GM18502 (cell line): ENCODE results near the gene TJP3.
"Not testable (repeated sequence)": the region's sequence is repeated elsewhere in the genome, so short reads cannot be mapped to it uniquely, and the experiment has no call there.

Source experiments
- ATAC-seq: cut with Tn5 transposase; IDR thresholded peaks from one replicate; pipeline ENCODE4 v1.9.1; 2021; ENCODE audit warnings: mild to moderate bottlenecking; ENCODE audit not compliant: unreplicated experiment, poor library complexity

The TJP3 gene

DNA sequence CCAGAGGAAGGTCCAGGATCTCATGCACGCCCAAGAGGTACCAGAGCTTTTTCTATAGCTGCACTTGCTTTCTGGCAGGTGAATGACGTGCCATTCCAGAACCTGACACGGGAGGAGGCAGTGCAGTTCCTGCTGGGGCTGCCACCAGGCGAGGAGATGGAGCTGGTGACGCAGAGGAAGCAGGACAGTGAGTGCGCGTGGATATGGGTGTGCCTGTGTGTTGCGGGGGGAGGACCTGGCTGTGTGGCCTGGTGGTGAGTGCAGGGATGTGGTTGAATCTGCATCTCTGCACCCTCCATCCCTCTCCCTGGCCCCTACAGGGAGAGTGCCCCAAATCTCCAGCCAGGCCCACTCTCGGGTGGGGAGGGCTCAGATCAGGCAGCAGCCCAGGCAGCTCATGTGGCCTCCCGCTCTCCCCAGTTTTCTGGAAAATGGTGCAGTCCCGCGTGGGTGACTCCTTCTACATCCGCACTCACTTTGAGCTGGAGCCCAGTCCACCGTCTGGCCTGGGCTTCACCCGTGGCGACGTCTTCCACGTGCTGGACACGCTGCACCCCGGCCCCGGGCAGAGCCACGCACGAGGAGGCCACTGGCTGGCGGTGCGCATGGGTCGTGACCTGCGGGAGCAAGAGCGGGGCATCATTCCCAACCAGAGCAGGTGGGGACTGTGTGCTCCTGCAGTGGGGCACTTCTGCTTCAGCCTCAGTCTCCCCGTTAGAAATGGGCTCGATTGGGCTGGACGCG lies 30.5 kb downstream of the TJP3 start:
- ATAC-seq, result no peak

DNA sequence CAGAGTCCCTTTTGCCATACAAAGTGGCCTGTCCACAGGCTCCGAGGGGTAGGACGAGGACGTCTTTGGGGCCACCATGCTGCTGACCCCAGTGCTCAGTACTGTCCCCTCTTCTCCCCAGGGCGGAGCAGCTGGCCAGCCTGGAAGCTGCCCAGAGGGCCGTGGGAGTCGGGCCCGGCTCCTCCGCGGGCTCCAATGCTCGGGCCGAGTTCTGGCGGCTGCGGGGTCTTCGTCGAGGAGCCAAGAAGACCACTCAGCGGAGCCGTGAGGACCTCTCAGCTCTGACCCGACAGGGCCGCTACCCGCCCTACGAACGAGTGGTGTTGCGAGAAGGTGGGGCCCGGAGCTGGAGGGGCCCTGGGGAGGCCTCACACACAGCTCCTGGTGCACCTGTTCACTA lies 32.2 kb downstream of the TJP3 start:
- ATAC-seq, result no peak

DNA sequence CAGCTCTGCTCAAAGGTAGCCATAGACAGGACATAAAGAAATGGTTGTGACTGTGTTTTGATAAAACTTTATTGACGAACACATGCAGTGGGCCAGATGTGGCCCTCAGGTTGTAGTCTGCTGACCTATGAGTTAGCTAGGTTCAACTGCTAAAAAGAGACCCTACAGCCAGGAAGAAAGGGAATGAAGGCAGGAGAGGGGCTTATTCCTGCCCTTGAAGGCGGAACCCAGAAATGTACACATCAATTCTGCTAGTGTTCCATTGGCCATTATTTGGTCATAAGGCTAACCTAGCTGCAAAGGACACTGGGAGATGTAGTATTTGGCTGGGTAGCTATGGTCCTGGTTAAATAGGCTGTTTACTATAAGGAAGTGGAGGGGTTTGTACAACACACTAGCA lies 35.3 kb downstream of the TJP3 start:
- no peak for ATAC-seq

DNA sequence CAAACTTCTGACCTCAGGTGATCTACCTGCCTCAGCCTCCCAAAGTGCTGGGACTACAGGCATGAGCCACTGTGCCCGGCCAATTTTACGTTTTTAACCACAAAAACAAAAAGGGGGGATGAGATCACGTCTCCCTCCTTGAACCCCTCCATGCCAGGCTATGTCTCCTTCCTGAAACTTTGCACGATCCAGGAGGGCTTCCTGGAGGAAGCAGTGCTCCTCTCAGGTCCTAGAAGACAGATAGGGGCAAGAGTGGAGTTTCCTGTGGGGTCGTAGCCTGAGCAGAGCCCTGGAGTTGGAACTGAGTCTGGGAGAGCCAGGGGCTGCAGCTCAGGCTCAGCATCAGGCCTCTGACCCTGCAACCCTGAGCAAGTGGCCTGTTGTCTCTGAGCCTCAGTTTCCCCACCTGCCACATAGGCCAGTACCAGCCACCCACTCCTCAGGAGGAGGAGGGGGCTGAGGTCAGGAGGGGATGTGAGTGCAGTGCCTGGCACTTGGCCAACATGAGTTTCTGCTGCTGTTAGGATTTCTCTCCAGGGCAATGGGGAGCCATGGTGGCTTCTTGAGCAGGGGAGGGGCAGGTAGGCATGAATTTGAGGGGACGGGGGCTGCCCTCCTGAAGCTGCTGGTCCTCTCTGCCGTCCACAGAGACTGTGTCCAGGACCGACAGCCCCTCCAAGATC lies 37.3 kb downstream of the TJP3 start:
- no peak for ATAC-seq

DNA sequence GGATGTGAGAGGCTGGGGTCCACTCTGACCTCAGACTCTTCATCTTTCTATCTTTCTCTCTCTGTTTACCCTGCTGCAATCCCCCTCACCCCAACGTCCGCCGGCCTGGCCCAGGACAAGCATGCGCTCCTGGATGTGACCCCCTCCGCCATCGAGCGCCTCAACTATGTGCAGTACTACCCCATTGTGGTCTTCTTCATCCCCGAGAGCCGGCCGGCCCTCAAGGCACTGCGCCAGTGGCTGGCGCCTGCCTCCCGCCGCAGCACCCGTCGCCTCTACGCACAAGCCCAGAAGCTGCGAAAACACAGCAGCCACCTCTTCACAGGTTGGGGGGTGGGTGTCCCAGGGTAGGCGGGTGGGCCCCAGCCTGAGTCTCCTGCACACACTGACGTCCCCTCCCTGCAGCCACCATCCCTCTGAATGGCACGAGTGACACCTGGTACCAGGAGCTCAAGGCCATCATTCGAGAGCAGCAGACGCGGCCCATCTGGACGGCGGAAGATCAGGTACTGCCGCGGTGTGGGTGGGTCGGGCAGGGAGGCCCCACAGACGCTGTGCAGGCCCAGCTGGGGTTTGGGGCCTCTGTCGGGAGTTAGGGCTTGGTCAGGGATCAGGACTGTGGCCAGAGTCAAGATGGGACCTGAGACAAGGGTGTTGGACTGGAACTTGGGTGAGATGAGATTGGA lies 38.3 kb downstream of the TJP3 start:
- ATAC-seq, result no peak

DNA sequence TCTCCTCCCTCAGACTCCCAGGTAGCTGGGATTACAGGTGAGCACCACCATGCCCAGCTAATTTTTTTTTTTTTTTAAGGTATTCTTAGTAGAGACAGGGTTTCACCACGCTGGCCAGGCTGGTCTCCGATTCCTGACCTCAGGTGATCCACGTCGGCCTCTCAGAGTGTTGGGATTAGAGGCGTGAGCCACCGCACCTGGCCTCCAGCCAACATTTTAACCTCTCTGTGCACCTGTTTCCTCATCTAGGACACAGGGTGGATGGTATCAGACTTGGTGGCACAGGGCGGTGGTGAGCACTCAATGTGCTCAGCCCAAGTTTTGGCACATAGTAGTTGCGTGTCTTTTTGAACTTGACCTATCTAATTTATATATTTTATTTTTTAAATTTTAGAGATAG lies 40.8 kb downstream of the TJP3 start:
- ATAC-seq, result no peak

DNA sequence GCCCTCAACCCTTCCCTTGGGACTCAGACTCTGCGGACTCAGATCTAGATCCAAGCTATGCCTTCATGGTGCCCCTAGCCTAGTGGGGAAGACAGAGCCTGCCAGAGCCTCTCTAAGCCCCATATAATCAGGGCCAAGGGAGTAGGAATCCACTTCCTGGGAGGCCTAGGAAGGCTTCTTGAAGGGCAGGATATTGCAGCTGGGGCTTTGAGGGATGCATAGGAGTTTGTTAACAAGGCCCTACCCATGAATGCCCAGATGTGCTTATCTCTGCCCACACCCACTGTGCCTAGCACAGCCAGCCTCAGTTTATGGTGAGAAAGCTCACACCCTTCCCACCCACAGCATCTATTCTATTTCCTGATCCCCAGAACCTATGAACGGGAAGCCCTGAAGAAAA lies 42.0 kb downstream of the TJP3 start:
- ATAC-seq, result no peak

DNA sequence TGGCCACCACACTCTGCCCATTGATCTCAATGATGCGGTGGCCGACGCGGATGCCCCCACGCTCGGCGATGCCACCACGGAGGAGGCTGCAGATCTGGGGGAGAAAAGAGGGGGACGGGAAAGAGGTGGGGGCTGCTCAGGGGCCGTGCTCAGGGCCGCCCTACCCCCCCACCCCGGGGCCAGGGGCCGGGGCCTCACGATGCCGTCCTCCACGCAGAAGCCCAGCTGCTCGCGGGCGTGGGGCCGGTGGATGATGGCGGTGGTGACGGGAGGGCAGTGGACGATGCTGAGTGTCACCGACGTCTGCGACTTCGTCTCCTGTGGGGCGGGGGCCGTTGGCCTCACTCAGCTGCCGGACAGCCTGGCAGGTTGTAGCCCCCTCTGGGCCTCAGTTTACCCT lies 43.1 kb downstream of the TJP3 start:
- ATAC-seq, result no peak

DNA sequence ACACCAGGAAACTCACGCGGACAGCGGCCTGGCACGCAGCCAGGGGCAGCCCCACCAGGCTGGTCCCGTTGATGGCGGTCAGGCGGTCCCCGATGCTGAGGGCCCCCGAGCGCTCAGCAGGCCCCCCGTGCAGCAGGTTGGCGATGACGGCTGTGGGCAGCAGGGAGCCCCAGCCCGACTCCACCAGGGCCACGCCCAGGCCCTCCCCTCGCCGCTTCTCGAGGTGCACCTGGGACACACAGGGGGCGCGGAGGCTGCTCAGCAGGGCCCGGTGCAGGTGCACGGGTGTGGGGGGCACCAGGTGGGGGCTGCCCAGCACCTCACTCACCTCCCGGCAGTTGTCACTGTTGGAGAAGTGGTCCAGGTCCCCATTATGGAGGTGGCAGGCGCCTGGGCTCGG lies 44.3 kb downstream of the TJP3 start:
- no peak for ATAC-seq

DNA sequence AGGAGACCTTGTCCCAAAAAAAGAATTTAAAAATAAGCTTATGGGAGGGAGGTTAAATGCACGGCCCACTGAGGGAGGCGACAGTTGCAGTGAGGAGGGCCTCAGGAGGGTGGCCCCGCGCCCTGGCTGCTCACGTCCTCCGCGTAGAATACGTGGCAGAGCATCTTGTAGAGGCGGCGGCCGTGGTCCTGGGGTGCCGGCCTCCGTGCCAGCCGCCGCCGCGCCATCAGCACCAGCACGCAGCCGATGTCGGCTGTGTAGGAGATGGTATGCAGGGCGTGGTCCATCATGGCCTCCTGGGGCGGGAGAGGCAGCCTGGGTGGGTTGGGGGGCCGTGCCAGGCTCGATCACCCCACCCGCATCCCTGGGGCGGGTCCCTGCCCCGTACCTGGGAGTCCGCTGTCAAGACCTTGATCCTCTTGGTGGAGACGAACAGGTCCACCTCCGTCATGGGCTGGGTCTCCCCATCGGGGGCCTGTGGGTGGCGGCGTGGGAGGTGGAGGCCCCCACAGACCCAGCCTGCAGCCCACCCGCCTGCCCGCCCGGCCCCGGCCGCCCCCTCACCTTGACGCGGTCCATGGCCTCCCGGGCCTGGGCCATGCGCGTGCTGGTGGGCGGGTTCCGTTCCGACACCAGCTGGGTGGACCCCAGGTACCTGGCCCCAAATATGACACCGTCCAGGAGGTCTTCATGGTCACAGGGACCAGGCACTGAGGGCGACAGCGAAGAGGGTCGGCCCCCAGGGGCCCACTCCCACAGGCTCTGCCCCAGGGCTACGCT lies 45.6 kb downstream of the TJP3 start:
- ATAC-seq, result no peak

DNA sequence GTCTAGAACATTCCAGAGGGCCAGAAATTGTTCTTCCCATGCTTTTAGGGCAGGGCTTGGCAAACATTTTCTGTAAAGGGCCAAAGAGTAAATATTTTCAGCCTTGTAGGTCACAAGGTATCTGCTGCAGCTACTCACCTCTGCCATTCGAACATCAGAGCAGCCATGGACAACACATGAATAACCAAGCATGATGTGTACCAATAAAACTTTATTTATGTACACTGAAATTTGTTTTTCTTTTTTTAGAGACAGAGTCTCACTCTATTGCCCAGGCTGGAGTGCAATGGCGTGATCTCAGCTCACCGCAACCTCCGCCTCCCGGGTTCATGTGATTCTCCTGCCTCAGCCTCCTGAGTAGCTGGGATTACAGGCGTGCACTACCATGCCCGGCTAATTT lies 49.5 kb downstream of the TJP3 start:
- not testable (repeated sequence) for ATAC-seq

DNA sequence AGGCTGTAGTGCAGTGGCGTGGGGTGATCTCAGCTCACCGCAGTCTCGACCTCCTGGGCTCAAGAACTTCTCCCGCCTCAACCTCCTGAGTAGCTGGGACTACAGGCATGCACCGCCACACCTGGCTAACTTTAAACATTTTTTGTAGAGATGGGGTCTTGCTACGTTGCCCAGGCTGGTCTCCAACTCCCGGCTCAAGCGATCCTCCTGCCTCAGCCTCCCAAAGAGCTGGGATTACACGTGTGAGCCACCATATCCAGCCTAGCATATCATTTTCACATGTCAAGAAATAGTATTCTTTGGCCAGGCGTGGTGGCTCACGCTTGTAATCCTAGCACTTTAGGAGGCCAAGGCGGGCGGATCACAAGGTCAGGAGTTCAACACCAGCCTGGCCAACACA lies 50.1 kb downstream of the TJP3 start:
- not testable (repeated sequence) for ATAC-seq

DNA sequence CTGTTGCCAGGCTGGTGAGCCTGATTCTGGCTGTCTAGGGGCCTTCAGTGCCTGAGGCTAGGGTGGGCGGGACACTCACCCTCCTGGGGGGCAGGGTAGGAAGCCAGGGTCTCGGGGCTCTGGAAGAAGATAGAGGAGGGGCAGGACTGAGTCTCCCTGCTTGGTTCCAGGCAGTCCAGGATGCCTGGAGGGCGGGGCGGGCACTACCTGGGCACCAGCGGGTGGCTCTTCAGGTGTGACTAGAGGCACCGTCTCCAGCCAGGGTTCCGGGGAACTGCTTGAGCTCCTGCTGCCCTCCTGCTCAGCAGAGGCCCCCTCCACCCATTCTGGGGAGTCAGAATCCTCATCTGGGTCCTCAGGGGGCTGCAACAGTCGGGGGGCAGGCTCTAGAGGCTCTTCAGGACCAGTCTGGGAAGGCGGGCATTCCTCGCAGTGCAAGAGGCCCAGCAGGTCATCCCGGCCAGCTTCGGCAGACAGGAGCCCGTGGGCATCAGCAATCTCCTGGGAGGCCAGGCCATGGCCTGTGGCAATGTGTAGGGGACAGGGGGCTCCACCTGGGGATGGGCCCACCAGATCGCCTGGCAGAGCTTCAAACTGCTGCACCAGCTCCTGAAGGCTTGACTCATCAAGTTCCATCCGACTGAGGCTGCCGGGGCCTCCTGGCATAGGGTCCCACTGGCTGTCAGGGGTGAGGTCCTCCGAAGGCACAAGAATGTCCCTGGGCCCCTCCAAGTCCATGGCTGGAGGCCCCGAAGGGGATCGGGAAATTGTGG lies 51.5 kb downstream of the TJP3 start:
- ATAC-seq, result no peak

DNA sequence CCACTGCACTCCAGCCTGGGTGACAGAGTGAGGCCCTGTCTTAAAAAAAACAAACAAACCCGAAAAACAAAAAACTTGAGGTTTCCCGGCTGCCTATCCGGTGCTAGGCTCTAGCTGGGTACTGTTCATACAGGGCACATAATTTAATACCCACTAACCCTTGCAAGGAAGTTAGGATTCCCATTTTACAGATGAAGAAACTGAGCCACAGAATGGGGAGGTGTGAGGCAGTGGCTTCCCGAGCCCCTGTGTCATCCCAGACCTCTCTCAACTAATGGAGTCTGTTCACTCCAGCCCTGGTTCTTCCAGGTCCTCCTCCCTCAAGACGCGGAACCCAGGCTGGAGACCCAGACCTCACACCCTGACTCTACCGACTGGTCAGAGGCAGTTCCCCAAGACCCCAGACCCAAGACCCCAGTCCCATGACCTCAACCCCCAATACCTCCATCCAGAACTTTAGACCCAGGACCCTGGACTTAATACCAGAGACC lies 52.7 kb downstream of the TJP3 start:
- ATAC-seq, result no peak

DNA sequence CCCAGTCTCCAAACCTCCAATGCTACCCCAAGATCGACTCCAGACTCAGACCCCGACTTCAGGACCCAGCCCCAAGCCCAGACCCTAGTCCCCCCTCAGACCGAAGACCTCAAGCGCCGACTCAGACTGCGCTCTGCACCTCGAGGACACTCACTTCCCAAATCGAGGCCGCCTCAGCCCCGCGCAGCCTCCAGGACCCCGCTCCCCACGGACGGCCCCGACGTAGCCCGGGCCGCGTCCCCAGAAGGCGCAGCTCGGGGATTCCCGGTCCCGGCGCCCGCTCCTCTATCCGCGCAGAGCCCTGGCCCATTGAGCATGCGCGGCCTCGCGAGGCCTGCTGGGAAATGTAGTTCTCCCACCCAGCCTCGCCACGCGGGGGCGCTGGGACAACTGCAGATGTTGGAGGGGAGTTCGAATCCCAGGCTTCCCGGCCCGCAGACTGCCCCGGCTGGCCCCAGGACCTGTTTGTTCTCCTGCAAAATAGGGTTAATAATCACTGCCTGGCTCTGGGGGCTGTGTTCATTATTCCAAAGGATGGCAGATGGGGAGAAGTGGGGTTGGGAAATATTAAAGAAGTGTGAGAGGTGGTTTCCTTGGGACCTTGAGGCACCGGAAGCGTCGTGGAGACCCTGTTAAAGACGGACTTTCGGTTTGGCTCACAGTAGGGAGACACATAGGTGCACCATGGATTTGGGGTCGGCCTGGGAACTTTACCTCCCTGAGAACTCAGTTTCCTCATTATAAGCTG lies 53.4 kb downstream of the TJP3 start, which contains the start of gene APBA3:
TSS of gene APBA3 (minus strand) at position 311 of the 748 bp plus-strand sequence. CDS start 1,428 bp downstream, outside the sequence.
- peak; percentile 53 for ATAC-seq

DNA sequence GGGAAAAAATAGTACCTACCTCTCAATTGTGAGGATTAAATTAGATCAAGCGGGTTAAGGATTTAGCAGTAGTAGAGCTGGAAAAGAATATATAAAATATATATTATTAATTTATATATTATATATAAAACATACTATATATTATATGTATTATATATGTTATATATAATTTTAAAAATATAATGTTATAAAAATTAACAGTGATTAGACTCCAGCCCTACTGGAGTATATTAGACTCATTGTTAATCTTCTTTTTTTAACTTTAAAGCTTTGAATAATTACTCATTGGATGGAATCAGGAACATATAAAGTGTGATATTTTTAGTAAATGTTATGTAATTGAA lies 53.9 kb downstream of the TJP3 start:
- ATAC-seq, result no peak

DNA sequence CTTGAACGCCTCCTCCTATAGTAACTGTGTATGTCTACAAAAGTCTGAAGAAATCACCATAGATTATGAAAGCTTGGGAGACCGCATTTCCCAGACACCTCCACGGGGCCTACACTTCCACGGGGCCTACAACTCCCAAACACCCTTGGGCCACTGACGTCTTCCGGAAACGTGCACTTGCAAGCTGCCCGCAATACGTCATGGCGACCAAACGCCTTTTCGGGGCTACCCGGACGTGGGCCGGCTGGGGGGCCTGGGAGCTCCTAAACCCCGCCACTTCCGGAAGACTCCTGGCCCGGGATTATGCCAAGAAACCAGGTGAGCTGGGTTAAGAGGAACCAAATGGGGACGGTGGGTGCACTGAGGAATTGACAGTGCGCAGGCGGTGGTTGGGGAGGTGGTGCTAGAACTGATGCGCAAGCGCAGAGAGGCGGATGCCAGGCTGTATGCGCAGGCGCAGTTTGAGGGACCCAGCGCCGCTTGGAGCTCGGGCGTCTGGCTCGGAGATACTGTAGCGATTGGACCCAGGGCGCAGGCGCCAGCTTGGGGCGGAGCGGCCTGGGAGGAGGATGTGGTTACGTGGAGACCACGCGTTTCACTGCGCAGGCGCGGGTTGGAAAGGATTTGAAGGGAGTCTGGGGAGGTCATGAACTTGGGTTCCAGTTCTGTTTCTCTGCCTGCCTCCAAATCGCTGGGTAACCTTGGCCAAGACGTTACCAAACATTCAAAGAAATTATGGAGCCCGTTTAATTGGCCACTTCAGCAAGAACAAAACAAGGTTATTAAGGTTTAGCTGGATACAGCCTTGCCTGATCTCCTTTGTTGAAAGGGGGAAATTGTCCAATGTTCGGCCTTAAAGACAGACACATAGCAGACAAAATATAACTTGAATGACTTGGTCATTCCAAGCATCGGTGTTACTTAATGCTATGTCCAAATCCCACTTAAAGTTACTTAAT lies 54.6 kb downstream of the TJP3 start, which contains the start of gene MRPL54:
TSS of gene MRPL54 (plus strand) at position 182 of the 959 bp plus-strand sequence. CDS start at position 201, 19 bp downstream.
- ATAC-seq, result peak; percentile 75

DNA sequence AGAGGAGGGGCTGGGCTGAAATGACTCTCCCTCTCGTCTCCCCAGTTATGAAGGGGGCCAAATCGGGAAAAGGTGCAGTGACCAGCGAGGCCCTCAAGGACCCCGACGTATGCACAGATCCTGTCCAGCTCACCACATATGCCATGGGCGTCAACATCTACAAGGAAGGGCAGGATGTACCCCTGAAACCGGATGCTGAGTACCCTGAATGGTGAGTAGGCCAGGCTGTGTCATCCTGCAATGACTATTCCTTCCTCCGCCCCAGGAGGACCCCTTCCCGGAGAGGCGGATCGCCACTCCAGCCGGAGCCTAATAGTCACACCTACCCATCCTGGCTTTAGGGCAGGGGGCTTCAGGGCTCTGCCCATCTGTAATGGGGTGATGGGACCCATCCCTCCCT lies 56.9 kb downstream of the TJP3 start:
- ATAC-seq, result no peak
